K562 (cell line): ENCODE data around the gene MLKL. TPM values are rescaled to one million over a fixed set of nuclear protein-coding genes. Genes with fewer than 3 reads are reported as not detected.

ENCODE experiments used
- DLX4 ChIP-seq: fragments of 250-450 bp; sonication (Bioruptor Pico); IDR thresholded peaks from 2 replicates; pipeline ENCODE4 v1.6.1; 2021; ENCODE audit warnings: mild to moderate bottlenecking
- E2F4 ChIP-seq: sonication (generic); formaldehyde crosslinking; IDR thresholded peaks from 2 replicates; pipeline ENCODE4 v1.8.0; 2022; ENCODE audit warnings: mild to moderate bottlenecking, low read depth, missing genetic modification reagents
- E2F6 ChIP-seq, 2 experiments: IDR thresholded peaks; 2 replicates each; pipeline ENCODE4 v1.6.1; 2011; ENCODE audit warnings: borderline replicate concordance in 1 of 2, control low read depth in 1 of 2, low read depth in 1 of 2, low read length in 1 of 2, mild to moderate bottlenecking in 1 of 2, mixed read lengths in 1 of 2, moderate library complexity in 1 of 2; ENCODE audit not compliant: insufficient read depth in 1 of 2, insufficient read length in 1 of 2, poor library complexity in 1 of 2, severe bottlenecking in 1 of 2; ENCODE audit errors: extremely low read depth in 1 of 2
- EGR1 ChIP-seq: fragments of 450-650 bp; conservative IDR thresholded peaks from 2 replicates; pipeline ENCODE4 v1.6.1; 2017; ENCODE audit warnings: mild to moderate bottlenecking
- HNRNPK ChIP-seq: fragments of 200-400 bp; formaldehyde crosslinking; IDR thresholded peaks from one replicate; pipeline ENCODE4 v1.6.1; 2018; ENCODE audit warnings: mild to moderate bottlenecking, low read depth, low read length; ENCODE audit not compliant: poor library complexity, severe bottlenecking
- IRF2 ChIP-seq: sonication (generic); formaldehyde crosslinking; IDR thresholded peaks from 2 replicates; pipeline ENCODE4 v1.8.1; 2022; ENCODE audit warnings: mild to moderate bottlenecking, missing genetic modification reagents
- KDM5B ChIP-seq: fragments of 200-600 bp; sonication (generic); IDR thresholded peaks from 2 replicates; pipeline ENCODE4 v1.6.1; 2012; ENCODE audit warnings: low read depth, mild to moderate bottlenecking, moderate library complexity, low read length, control low read depth, inconsistent platforms; ENCODE audit not compliant: insufficient replicate concordance
- MEF2A ChIP-seq: IDR thresholded peaks from 2 replicates; pipeline ENCODE4 v1.6.1; 2011; ENCODE audit warnings: low read depth, mild to moderate bottlenecking, low read length, moderate library complexity; ENCODE audit not compliant: control insufficient read depth
- NCOR1 ChIP-seq: fragments of 450-650 bp; IDR thresholded peaks from 2 replicates; pipeline ENCODE4 v1.6.1; 2016; ENCODE audit warnings: mild to moderate bottlenecking, moderate library complexity
- NFIX ChIP-seq: fragments of 250-450 bp; sonication (Bioruptor Pico); IDR thresholded peaks from 2 replicates; pipeline ENCODE4 v1.4.0; 2020; ENCODE audit warnings: low read depth, mild to moderate bottlenecking, moderate library complexity
- PHF21A ChIP-seq: fragments of 450-650 bp; IDR thresholded peaks from 2 replicates; pipeline ENCODE4 v1.6.1; 2017; ENCODE audit warnings: low read depth, borderline replicate concordance
- TAF1 ChIP-seq: IDR thresholded peaks from 2 replicates; pipeline ENCODE4 v1.6.1; 2011; ENCODE audit warnings: mild to moderate bottlenecking, low read length, moderate library complexity; ENCODE audit not compliant: insufficient read depth, control insufficient read depth, severe bottlenecking; ENCODE audit errors: extremely low read depth
- YBX1 ChIP-seq: fragments of 450-650 bp; IDR thresholded peaks from 2 replicates; pipeline ENCODE4 v1.7.1; 2016; ENCODE audit warnings: mild to moderate bottlenecking
- ZBTB49 ChIP-seq: sonication (generic); formaldehyde crosslinking; IDR thresholded peaks from 2 replicates; pipeline ENCODE4 v1.8.0; 2022; ENCODE audit warnings: missing genetic modification reagents, mild to moderate bottlenecking, borderline replicate concordance
- ZNF398 ChIP-seq: fragments of 250-450 bp; sonication (Bioruptor Pico); IDR thresholded peaks from 2 replicates; pipeline ENCODE4 v1.8.0; 2021; ENCODE audit warnings: moderate library complexity, mild to moderate bottlenecking, inconsistent platforms
- ZNF655 ChIP-seq: fragments of 250-450 bp; sonication (Bioruptor Pico); IDR thresholded peaks from 2 replicates; pipeline ENCODE4 v1.5.0; 2021
- polyA plus RNA-seq, 8 experiments: library from polyadenylated mRNA; depleted of rRNA in 4 of 8; stranded (reverse) in 5 of 8; unstranded in 3 of 8; fragments of >200 nt; fragmentation: Nextera tagmentation in 2 of 8; fragmentation: Illumina TruSeq in 1 of 8; extraction: Ambion mirVana in 2 of 8; extraction: Trizol in 1 of 8; gene quantifications; 2 replicates each; pipeline versions ENCODE4 v1.2.1 to v1.2.3, GENCODE V29; 2011 to 2014; ENCODE audit warnings: inconsistent platforms in 1 of 8, missing spikeins in 1 of 8
- total RNA-seq, 7 experiments: library from RNA; depleted of rRNA in 6 of 7; stranded (reverse); fragments of >200 nt in 6 of 7; fragmentation: Illumina TruSeq in 2 of 7; extraction: Trizol in 2 of 7; gene quantifications; 2 replicates each; pipeline versions ENCODE4 v1.2.1 to v1.2.3, GENCODE V29; 2011 to 2021; ENCODE audit warnings: low replicate concordance in 1 of 7

MLKL gene
- total and polyA plus RNA-seq, 9 of the 15 experiments (the other 6 are each of a cell fraction or from before 2014, with no cell fraction given): 1.6 to 6.1 (median 4.8) TPM

GRCh38 chr16:74695450-74696422, 4.9 kb downstream of the MLKL start (continued):
- no peak for TF ChIP-seq ZNF655 (CRISPR knock-in tag)
- peak; percentile 84 for TF ChIP-seq EGR1
- TF ChIP-seq IRF2 (CRISPR knock-in tag): no peak
- TF ChIP-seq DLX4 (CRISPR knock-in tag): no peak
- no peak for TF ChIP-seq YBX1
- TF ChIP-seq ZNF398 (CRISPR knock-in tag): no peak
- peak; percentile 38; the same call in 1 of the 2 replicates for TF ChIP-seq E2F4 (CRISPR knock-in tag)
- TF ChIP-seq ZBTB49 (CRISPR knock-in tag): no peak
- TF ChIP-seq NCOR1: no peak
- TF ChIP-seq KDM5B: peak; percentile 79
- no peak for TF ChIP-seq MEF2A
- no peak for TF ChIP-seq PHF21A
- TF ChIP-seq TAF1: peak; percentile 60
- no peak for TF ChIP-seq NFIX (CRISPR knock-in tag)
- TF ChIP-seq HNRNPK: no peak
- peak; percentile 68 to 77 for TF ChIP-seq E2F6 (IDR thresholded peaks at IDR 0.05; ENCODE audit: borderline replicate concordance in 1 of 2, extremely low read depth in 1 of 2, insufficient read depth in 1 of 2, insufficient read length in 1 of 2, low read depth in 1 of 2, low read length in 1 of 2, poor library complexity in 1 of 2, severe bottlenecking in 1 of 2)
